Measurements from ENCODE around the gene YTHDC2.
A peak's percentile ranks its signal among the peaks of the same experiment; 100 is the strongest.

YTHDC2 gene

GRCh38 chr5:113513384-113514288 is at the start of gene YTHDC2:
TSS of gene YTHDC2 (plus strand) at chr5:113513694. CDS start at chr5:113513896, 202 bp downstream.
- peak; percentile 90 for DNase-seq

GRCh38 chr5:113474100-113474728 is 39.3 kb upstream of the YTHDC2 start:
- DNase-seq = no peak

GRCh38 chr5:113478691-113479090 is 34.8 kb upstream of the YTHDC2 start:
- DNase-seq = no peak

GRCh38 chr5:113480243-113480642 is 33.3 kb upstream of the YTHDC2 start:
- no peak for DNase-seq

- DNase-seq = no peak
These were observed 26.1 kb upstream of the YTHDC2 start for GRCh38 chr5:113487416-113487780.

- peak; percentile 27 for DNase-seq
These were observed 25.5 kb upstream of the YTHDC2 start, which contains the start of gene MCC for GRCh38 chr5:113487781-113488644. TSS of gene MCC (minus strand) at chr5:113488453.

- DNase-seq = no peak
These were observed 24.8 kb upstream of the YTHDC2 start for GRCh38 chr5:113488645-113489184.

GRCh38 chr5:113489299-113489698 is 24.2 kb upstream of the YTHDC2 start:
- DNase-seq = no peak

GRCh38 chr5:113490317-113490716 is 23.2 kb upstream of the YTHDC2 start:
- no peak for DNase-seq

- DNase-seq = no peak
These were observed 22.5 kb upstream of the YTHDC2 start for GRCh38 chr5:113491022-113491421.

- no peak for DNase-seq
These were observed 20.0 kb upstream of the YTHDC2 start for GRCh38 chr5:113493446-113493845.

GRCh38 chr5:113495422-113495841 is 18.1 kb upstream of the YTHDC2 start:
- DNase-seq = no peak

GRCh38 chr5:113502073-113502472 is 11.4 kb upstream of the YTHDC2 start:
- no peak for DNase-seq

- DNase-seq = no peak
These were observed 10.3 kb upstream of the YTHDC2 start for GRCh38 chr5:113503146-113503545.

GRCh38 chr5:113505181-113505580 is 8.3 kb upstream of the YTHDC2 start:
- no peak for DNase-seq

- DNase-seq = no peak
These were observed 5.9 kb upstream of the YTHDC2 start for GRCh38 chr5:113507601-113508000.

- no peak for DNase-seq
These were observed 4.7 kb upstream of the YTHDC2 start for GRCh38 chr5:113508756-113509155.

GRCh38 chr5:113510836-113511451 is 2.5 kb upstream of the YTHDC2 start:
- DNase-seq = no peak

GRCh38 chr5:113512341-113512740 is 1.2 kb upstream of the YTHDC2 start:
- DNase-seq = no peak

- no peak for DNase-seq
These were observed 768 bp downstream of the YTHDC2 start for GRCh38 chr5:113514289-113514635.

- no peak for DNase-seq
These were observed 5.4 kb downstream of the YTHDC2 start for GRCh38 chr5:113518884-113519283.

GRCh38 chr5:113519412-113519811 is 5.9 kb downstream of the YTHDC2 start:
- no peak for DNase-seq

- DNase-seq = peak; percentile 30
These were observed 6.9 kb downstream of the YTHDC2 start for GRCh38 chr5:113520429-113520828.
